Neural progenitor cell (in vitro differentiated cells): ENCODE measurements around the gene DSG1. TPM values are rescaled to one million over a fixed set of nuclear protein-coding genes. Genes with fewer than 3 reads are reported as not detected.

Experiments
- DNase-seq: peaks from one replicate; pipeline ENCODE4 v3.0.0-alpha.2; 2016; ENCODE audit warnings: low spot score
- H2AFZ ChIP-seq: fragments of 200-600 bp; sonication (generic); replicated peaks from 2 replicates; pipeline ENCODE4 v1.6.1; 2016; ENCODE audit warnings: antibody characterized with exemption
- H3F3A ChIP-seq: fragments of 200-600 bp; sonication (generic); 2 replicates; pipeline ENCODE4 v1.6.1; 2016; ENCODE audit warnings: antibody characterized with exemption, low read depth
- H3K27ac ChIP-seq: fragments of 200-600 bp; sonication (generic); 2 replicates; pipeline ENCODE4 v1.5.1; 2016; ENCODE audit warnings: mild to moderate bottlenecking
- H3K27me3 ChIP-seq: fragments of 200-600 bp; sonication (generic); 2 replicates; pipeline ENCODE4 v1.6.1; 2016; ENCODE audit warnings: mild to moderate bottlenecking, moderate library complexity
- H3K36me3 ChIP-seq: fragments of 200-600 bp; sonication (generic); 2 replicates; pipeline ENCODE4 v1.5.1; 2016
- H3K4me1 ChIP-seq: fragments of 200-600 bp; sonication (generic); 2 replicates; pipeline ENCODE4 v1.6.1; 2016; ENCODE audit warnings: mixed run types
- H3K4me2 ChIP-seq: fragments of 200-600 bp; sonication (generic); 2 replicates; pipeline ENCODE4 v1.6.1; 2016
- H3K4me3 ChIP-seq: fragments of 200-600 bp; sonication (generic); 2 replicates; pipeline ENCODE4 v1.5.1; 2016
- H3K79me2 ChIP-seq: fragments of 200-600 bp; sonication (generic); 2 replicates; pipeline ENCODE4 v1.6.1; 2016; ENCODE audit warnings: low read depth
- H3K9ac ChIP-seq: fragments of 200-600 bp; sonication (generic); 2 replicates; pipeline ENCODE4 v1.6.1; 2016
- H3K9me3 ChIP-seq: fragments of 200-600 bp; sonication (generic); 2 replicates; pipeline ENCODE4 v1.5.1; 2016; ENCODE audit warnings: low read depth
- H4K20me1 ChIP-seq: fragments of 200-600 bp; sonication (generic); 2 replicates; pipeline ENCODE4 v1.6.1; 2016; ENCODE audit warnings: low read depth
- H3K27ac Mint-ChIP-seq: 3 replicates; pipeline ENCODE4 v1.8.0; 2021; ENCODE audit warnings: mixed read lengths
- H3K27me3 Mint-ChIP-seq: 2 replicates; pipeline ENCODE4 v1.8.0; 2022; ENCODE audit warnings: low read depth, mild to moderate bottlenecking, inconsistent platforms, moderate library complexity, mixed read lengths; ENCODE audit not compliant: insufficient read depth
- H3K36me3 Mint-ChIP-seq: 3 replicates; pipeline ENCODE4 v1.8.0; 2021; ENCODE audit warnings: mixed read lengths
- H3K4me1 Mint-ChIP-seq: 3 replicates; pipeline ENCODE4 v1.8.0; 2021; ENCODE audit warnings: mixed read lengths
- H3K4me3 Mint-ChIP-seq: 3 replicates; pipeline ENCODE4 v1.8.0; 2021; ENCODE audit warnings: mild to moderate bottlenecking, moderate library complexity, mixed read lengths
- H3K9me3 Mint-ChIP-seq: 3 replicates; pipeline ENCODE4 v1.8.0; 2020; ENCODE audit warnings: mixed read lengths
- EZH2 ChIP-seq: fragments of 200-600 bp; sonication (generic); IDR thresholded peaks from 2 replicates; pipeline ENCODE4 v1.6.1; 2017; ENCODE audit warnings: antibody characterized with exemption, mild to moderate bottlenecking, moderate library complexity
- EZH2phosphoT487 ChIP-seq: fragments of 200-600 bp; sonication (generic); IDR thresholded peaks from 2 replicates; pipeline ENCODE4 v1.6.1; 2017; ENCODE audit warnings: antibody characterized with exemption
- total RNA-seq: library from RNA; depleted of rRNA; stranded (reverse); fragments of >200 nt; gene quantifications from 2 replicates; pipeline ENCODE4 v1.2.3, GENCODE V29; 2015; ENCODE audit warnings: low replicate concordance
- TF ChIP-seq, protein P1 (sequence below): fragments of 200-600 bp; sonication (generic); IDR thresholded peaks from 2 replicates; pipeline ENCODE4 v1.5.1; 2017; ENCODE audit warnings: antibody characterized with exemption, mild to moderate bottlenecking

DSG1 gene
- total RNA-seq, 1 donor from 2014 or later = not detected

DNA sequence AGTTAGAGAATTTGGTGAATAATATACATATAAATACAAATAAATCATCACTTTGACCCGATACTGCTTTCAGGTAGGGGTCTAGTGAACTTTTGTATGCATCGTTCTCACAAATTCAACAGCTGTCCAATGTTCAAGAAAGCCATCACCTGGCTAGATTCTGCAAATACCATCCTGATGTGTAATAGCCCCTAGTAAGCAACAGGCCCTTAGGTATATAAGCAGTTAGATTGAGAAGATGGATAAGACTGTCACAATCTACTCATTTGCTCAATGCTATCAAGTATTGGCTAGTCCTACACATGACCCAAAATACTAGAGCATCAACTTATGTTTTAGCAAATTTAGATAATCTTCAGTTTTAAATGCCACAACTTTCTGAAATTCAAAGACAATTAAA, 20.7 kb upstream of the DSG1 start:
- Mint-ChIP-seq H3K4me1 (peaks cover 13% of the 10 kb centered on the region), H3K9me3 (peaks cover 8% of the 10 kb centered on the region), H3K4me3 (no peak overlapping the region), H3K36me3 (no peaks in the 10 kb centered on the region), H3K27me3 (peaks cover 7% of the 10 kb centered on the region), H3K27ac (no peak overlapping the region)
- H3K79me2 ChIP-seq = no peaks in the 10 kb centered on the region
- TF ChIP-seq, protein P1, sequence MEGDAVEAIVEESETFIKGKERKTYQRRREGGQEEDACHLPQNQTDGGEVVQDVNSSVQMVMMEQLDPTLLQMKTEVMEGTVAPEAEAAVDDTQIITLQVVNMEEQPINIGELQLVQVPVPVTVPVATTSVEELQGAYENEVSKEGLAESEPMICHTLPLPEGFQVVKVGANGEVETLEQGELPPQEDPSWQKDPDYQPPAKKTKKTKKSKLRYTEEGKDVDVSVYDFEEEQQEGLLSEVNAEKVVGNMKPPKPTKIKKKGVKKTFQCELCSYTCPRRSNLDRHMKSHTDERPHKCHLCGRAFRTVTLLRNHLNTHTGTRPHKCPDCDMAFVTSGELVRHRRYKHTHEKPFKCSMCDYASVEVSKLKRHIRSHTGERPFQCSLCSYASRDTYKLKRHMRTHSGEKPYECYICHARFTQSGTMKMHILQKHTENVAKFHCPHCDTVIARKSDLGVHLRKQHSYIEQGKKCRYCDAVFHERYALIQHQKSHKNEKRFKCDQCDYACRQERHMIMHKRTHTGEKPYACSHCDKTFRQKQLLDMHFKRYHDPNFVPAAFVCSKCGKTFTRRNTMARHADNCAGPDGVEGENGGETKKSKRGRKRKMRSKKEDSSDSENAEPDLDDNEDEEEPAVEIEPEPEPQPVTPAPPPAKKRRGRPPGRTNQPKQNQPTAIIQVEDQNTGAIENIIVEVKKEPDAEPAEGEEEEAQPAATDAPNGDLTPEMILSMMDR = no peak
- TF ChIP-seq EZH2 = no peak
- TF ChIP-seq EZH2phosphoT487 = no peak
- H3K36me3 ChIP-seq = no peaks in the 10 kb centered on the region
- H3K27me3 ChIP-seq = no peaks in the 10 kb centered on the region
- H3K9me3 ChIP-seq = no peaks in the 10 kb centered on the region
- no peaks in the 10 kb centered on the region for H4K20me1 ChIP-seq
- no peak overlapping the region for H3K9ac ChIP-seq
- H3K4me1 ChIP-seq = peaks cover 23% of the 10 kb centered on the region
- no peak for DNase-seq
- no peak overlapping the region for H3K4me2 ChIP-seq
- H3F3A ChIP-seq = peaks cover 12% of the 10 kb centered on the region
- no peak overlapping the region for H3K4me3 ChIP-seq
- H2AFZ ChIP-seq = no peak overlapping the region
- no peak overlapping the region for H3K27ac ChIP-seq

DNA sequence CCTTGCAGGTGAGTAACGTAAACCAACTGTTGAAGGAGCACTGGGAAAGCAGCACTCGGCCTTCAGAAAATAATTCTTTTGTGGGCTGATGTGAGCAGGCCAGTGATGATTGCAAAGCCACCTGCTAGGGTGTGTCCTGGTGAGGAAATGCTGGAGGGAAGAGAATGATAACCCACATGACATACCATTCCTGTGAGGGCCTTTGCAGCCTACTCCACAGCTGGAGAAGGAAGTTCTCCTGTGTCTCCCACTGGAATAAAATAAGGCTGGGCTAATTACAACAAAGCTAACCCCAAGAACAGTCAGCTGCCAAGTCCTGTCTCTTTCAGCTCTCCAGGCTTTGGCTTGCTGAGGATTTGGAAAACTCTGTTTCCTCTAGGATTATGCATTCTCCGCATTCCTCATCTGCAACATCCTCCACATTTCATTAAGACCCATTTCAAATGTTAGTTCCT, 16.7 kb upstream of the DSG1 start:
- H3K4me1 Mint-ChIP-seq = peaks cover 13% of the 10 kb centered on the region
- no peak overlapping the region for H3K9ac ChIP-seq
- peaks cover 23% of the 10 kb centered on the region for H3K4me1 ChIP-seq
- TF ChIP-seq EZH2 = no peak
- TF ChIP-seq EZH2phosphoT487 = no peak
- TF ChIP-seq, protein P1 = no peak
- no peaks in the 10 kb centered on the region for H3K27me3 ChIP-seq
- H4K20me1 ChIP-seq = no peaks in the 10 kb centered on the region
- H2AFZ ChIP-seq = no peak overlapping the region
- H3K27me3 Mint-ChIP-seq = peaks cover 4% of the 10 kb centered on the region
- peak overlapping the region; percentile 34 for H3K4me2 ChIP-seq
- H3K36me3 ChIP-seq = no peaks in the 10 kb centered on the region
- no peaks in the 10 kb centered on the region for H3K9me3 Mint-ChIP-seq
- peak; percentile 69 for DNase-seq
- H3K4me3 ChIP-seq = no peak overlapping the region
- H3K9me3 ChIP-seq = no peaks in the 10 kb centered on the region
- H3K27ac Mint-ChIP-seq = no peak overlapping the region
- H3K27ac ChIP-seq = peak overlapping the region; percentile 78
- no peaks in the 10 kb centered on the region for H3K36me3 Mint-ChIP-seq
- no peak overlapping the region for H3K4me3 Mint-ChIP-seq
- no peaks in the 10 kb centered on the region for H3K79me2 ChIP-seq
- H3F3A ChIP-seq = peaks cover 12% of the 10 kb centered on the region

DNA sequence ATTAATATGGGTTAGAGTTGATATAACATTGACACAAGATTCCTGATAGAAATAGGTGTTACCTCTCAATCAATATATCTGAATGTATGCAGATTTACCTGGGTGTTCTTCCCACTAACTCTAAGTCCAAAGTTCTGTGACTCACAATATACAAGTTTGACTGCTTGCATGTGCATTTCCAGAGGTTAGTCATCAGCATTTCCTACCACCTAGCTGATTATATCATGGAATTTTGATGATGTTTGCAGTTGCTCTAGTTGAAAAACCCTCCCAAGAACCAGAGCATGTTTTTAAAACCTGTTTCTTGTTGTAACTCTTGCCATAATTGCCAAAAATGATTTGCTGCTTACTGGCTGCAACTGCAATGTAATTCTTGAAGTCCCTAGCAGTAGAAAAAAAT, 15.0 kb upstream of the DSG1 start:
- no peak for TF ChIP-seq EZH2
- no peak for TF ChIP-seq EZH2phosphoT487
- TF ChIP-seq, protein P1 = no peak
- Mint-ChIP-seq H3K27ac (no peak overlapping the region), H3K36me3 (no peaks in the 10 kb centered on the region), H3K9me3 (no peaks in the 10 kb centered on the region), H3K4me1 (peaks cover 13% of the 10 kb centered on the region), H3K4me3 (no peak overlapping the region), H3K27me3 (peaks cover 3% of the 10 kb centered on the region)
- Histone ChIP-seq H3K27me3 (no peaks in the 10 kb centered on the region), H4K20me1 (no peaks in the 10 kb centered on the region), H2AFZ (no peak overlapping the region), H3K4me2 (no peak overlapping the region), H3K4me3 (no peak overlapping the region), H3K9ac (no peak overlapping the region), H3K36me3 (no peaks in the 10 kb centered on the region), H3K9me3 (no peaks in the 10 kb centered on the region), H3K27ac (no peak overlapping the region), H3K4me1 (peaks cover 23% of the 10 kb centered on the region), H3K79me2 (no peaks in the 10 kb centered on the region), H3F3A (peaks cover 12% of the 10 kb centered on the region)
- DNase-seq = no peak
